ENCODE results near the gene ELMO1. TPM values are rescaled to one million over a fixed set of nuclear protein-coding genes. Genes with fewer than 3 reads are reported as not detected.

ELMO1 gene
- total RNA-seq, 4 donors from 2014 or later: 11.5 to 19.9 (median 17.4) TPM

DNA sequence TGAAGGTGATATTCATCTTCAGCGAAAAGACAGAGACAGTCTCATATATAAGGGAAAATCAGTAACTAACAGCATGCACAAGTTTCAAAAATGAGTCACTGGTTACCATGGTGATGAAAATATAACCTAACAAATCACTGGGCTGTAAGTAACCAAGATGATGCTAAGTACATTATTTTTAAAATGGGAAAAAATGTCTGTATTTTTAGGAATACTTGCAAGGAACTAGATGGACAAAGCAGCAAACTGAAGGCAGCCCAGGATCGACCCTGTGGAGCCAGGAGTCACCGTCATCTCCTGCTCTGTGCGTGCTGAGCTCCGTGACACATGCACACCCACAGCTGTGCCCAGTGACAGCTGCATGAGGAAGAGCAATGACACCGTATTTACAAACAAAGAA is 137.3 kb downstream of the ELMO1 start:
- no peak overlapping the region for H3K4me3 ChIP-seq (ENCODE audit: low read depth, poor library complexity, severe bottlenecking)
- DNase-seq (ENCODE audit: low spot score in 2 of 2): no peak
- intact Hi-C loops (cut with DNase I; ENCODE audit: low total_unique reads): no loop called here
- TF ChIP-seq CTCF (IDR thresholded peaks at IDR 0.05) (no peak), POLR2A (IDR thresholded peaks at IDR 0.05) (no peak)
- WGBS, 2 donors: 52 to 61% methylated on average over 6 of the region's 6 CpGs

DNA sequence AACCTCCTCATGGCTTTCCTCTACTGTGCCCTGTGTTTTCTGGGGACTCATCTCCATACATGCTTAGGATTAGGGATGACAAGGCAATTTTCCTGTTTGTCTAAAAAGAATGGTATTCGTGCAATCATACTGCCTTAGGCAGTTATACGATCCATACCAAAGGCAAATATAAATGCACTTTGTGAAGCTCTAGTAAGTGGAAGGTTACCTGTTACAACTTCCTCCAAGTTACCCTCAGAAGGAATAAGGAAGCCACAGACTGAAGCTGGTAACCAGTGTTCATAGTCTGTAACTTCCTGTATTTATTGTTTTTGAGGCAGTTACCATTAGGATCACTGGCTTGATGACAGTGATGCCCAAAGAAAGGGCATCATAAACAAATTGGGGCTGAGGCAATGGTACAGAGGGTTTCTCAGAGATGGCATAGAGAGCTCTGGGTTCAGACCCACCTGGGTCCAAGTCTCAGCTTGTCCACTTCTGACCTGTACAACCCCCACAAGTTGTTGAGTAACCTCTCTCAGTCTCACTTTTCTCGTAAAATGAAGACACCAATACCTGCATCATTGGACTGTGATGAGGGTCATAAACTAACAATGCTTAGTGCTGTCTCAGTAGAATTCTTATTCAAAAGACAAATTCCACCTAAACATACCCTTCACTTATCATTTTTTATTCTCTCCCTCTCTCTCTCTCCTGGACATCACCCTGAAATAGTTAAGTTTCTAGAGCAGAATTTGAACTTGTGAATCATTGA is 138.2 kb downstream of the ELMO1 start:
- intact Hi-C loops (cut with DNase I; ENCODE audit: low total_unique reads): no loop called here
- whole genome bisulfite sequencing, 2 donors: 70 to 84% methylated on average over 3 of the region's 3 CpGs
- no peak overlapping the region for H3K4me3 ChIP-seq (ENCODE audit: low read depth, poor library complexity, severe bottlenecking)
- TF ChIP-seq POLR2A (IDR thresholded peaks at IDR 0.05): no peak
- TF ChIP-seq CTCF (IDR thresholded peaks at IDR 0.05): no peak
- no peak for DNase-seq (ENCODE audit: low spot score in 2 of 2)

DNA sequence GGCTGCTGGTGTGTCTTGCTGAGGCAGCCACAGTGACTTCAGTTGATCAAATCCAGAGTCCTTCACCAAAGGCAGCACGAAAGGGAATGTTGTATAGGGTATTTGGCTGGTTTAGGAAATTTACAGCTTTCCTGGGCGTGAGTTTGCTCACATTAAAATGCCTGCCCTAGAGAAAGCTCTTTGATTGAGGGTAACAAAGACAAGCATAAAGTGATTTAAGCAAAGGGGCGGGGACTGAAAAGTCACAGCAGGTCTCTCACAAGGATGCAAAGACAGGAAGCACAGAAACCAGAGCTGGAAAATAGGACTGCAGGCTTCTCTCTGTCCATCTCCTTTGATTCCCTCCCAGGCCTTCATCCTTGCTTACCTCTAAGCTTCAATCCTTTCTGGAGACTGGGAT is 139.2 kb downstream of the ELMO1 start:
- WGBS, 2 donors: 90 to 92% methylated on average over 3 of the region's 3 CpGs

GRCh38 chr7:37304921-37305320 is 143.7 kb downstream of the ELMO1 start:
- intact Hi-C loops (cut with DNase I; ENCODE audit: low total_unique reads): no loop called here
- TF ChIP-seq CTCF (IDR thresholded peaks at IDR 0.05) (no peak), POLR2A (IDR thresholded peaks at IDR 0.05) (no peak)
- 63 to 68% methylated on average over 3 of the region's 3 CpGs for WGBS, 2 donors
- no peak overlapping the region for H3K4me3 ChIP-seq (ENCODE audit: low read depth, poor library complexity, severe bottlenecking)
- no peak for DNase-seq (ENCODE audit: low spot score in 2 of 2)

More for the DNA sequence above, 139.2 kb downstream of the ELMO1 start:
- no peak overlapping the region for H3K4me3 ChIP-seq (ENCODE audit: low read depth, poor library complexity, severe bottlenecking)
- TF ChIP-seq POLR2A (IDR thresholded peaks at IDR 0.05) (no peak), CTCF (IDR thresholded peaks at IDR 0.05) (no peak)
- intact Hi-C loops (cut with DNase I; ENCODE audit: low total_unique reads): no loop called here
- no peak for DNase-seq (ENCODE audit: low spot score in 2 of 2)

- DNase-seq (ENCODE audit: low spot score in 2 of 2): no peak
- intact Hi-C loops (cut with DNase I; ENCODE audit: low total_unique reads): no loop called here
- H3K4me3 ChIP-seq (ENCODE audit: low read depth, poor library complexity, severe bottlenecking): no peak overlapping the region
- no peak for TF ChIP-seq CTCF (IDR thresholded peaks at IDR 0.05)
- no peak for TF ChIP-seq POLR2A (IDR thresholded peaks at IDR 0.05)
Measured at GRCh38 chr7:37297546-37297945, 151.1 kb downstream of the ELMO1 start.

- DNase-seq (ENCODE audit: low spot score in 2 of 2): no peak
- intact Hi-C loops (cut with DNase I; ENCODE audit: low total_unique reads): no loop called here
- TF ChIP-seq POLR2A (IDR thresholded peaks at IDR 0.05) (no peak), CTCF (IDR thresholded peaks at IDR 0.05) (no peak)
- H3K4me3 ChIP-seq (ENCODE audit: low read depth, poor library complexity, severe bottlenecking): no peak overlapping the region
- whole genome bisulfite sequencing, 2 donors: 38 to 53% methylated on average over 1 of the region's 1 CpG
Measured at GRCh38 chr7:37295401-37295800, 153.3 kb downstream of the ELMO1 start.

Measured in lower leg skin (tissue), 4 donors.